Mesenchymal stem cell (in vitro differentiated cells and primary cell): Measurements from ENCODE around the gene HSPBP1.

ENCODE experiments used
- DNase-seq: peaks from one replicate; pipeline ENCODE4 v3.0.0-alpha.2; 2013
- H2AFZ ChIP-seq: one replicate; pipeline ENCODE4 v1.6.1; 2013; ENCODE audit warnings: low read depth, mild to moderate bottlenecking, control low read depth, inconsistent platforms, low read length, moderate library complexity
- H2AK5ac ChIP-seq: 2 replicates; pipeline ENCODE4 v1.6.1; 2013; ENCODE audit warnings: low read length, moderate library complexity, mild to moderate bottlenecking, inconsistent platforms; ENCODE audit not compliant: severe bottlenecking
- H2BK120ac ChIP-seq: one replicate; pipeline ENCODE4 v1.6.1; 2013; ENCODE audit warnings: low read depth, mild to moderate bottlenecking, inconsistent platforms, low read length, moderate library complexity
- H2BK12ac ChIP-seq, 2 experiments: one replicate each; pipeline ENCODE4 v1.6.1; 2013; ENCODE audit warnings: inconsistent platforms in 2 of 2, low read length in 2 of 2, mild to moderate bottlenecking in 2 of 2, moderate library complexity in 2 of 2, control low read depth in 1 of 2
- H2BK15ac ChIP-seq: one replicate; pipeline ENCODE4 v1.6.1; 2013; ENCODE audit warnings: mild to moderate bottlenecking, low read depth, inconsistent platforms; ENCODE audit not compliant: poor library complexity, severe bottlenecking
- H2BK5ac ChIP-seq: 2 replicates; pipeline ENCODE4 v1.6.1; 2013; ENCODE audit warnings: low read depth, mild to moderate bottlenecking, low read length, control low read depth, inconsistent platforms; ENCODE audit not compliant: poor library complexity, severe bottlenecking
- H3K14ac ChIP-seq, 2 experiments: one replicate each; pipeline ENCODE4 v1.6.1; 2013; ENCODE audit warnings: inconsistent platforms in 2 of 2, low read length in 2 of 2, control low read depth in 1 of 2, mild to moderate bottlenecking in 1 of 2, moderate library complexity in 1 of 2
- H3K18ac ChIP-seq, 2 experiments: one replicate each; pipeline ENCODE4 v1.6.1; 2013; ENCODE audit warnings: inconsistent platforms in 2 of 2, low read length in 2 of 2, control low read depth in 1 of 2, low read depth in 1 of 2, mild to moderate bottlenecking in 1 of 2
- H3K23ac ChIP-seq, 2 experiments: one replicate each; pipeline ENCODE4 v1.6.1; 2013; ENCODE audit warnings: inconsistent platforms in 2 of 2, low read length in 2 of 2, mild to moderate bottlenecking in 2 of 2, moderate library complexity in 2 of 2, control low read depth in 1 of 2
- H3K27ac ChIP-seq: 2 replicates; pipeline ENCODE4 v1.5.1; 2013; ENCODE audit warnings: mild to moderate bottlenecking, moderate library complexity, low read length, control low read depth, inconsistent platforms; ENCODE audit not compliant: poor library complexity, severe bottlenecking
- H3K27me3 ChIP-seq, 2 experiments: 2 replicates each; pipeline versions ENCODE4 v1.6.1 to v1.7.0; 2013; ENCODE audit warnings: low read length in 2 of 2, mild to moderate bottlenecking in 2 of 2, moderate library complexity in 2 of 2, control low read depth in 1 of 2, inconsistent platforms in 1 of 2; ENCODE audit not compliant: control insufficient read depth in 1 of 2, insufficient read depth in 1 of 2
- H3K36me3 ChIP-seq, 2 experiments: 2 replicates each; pipeline versions ENCODE4 v1.6.1 to v1.7.0; 2013; ENCODE audit warnings: low read length in 2 of 2, control low read depth in 1 of 2, inconsistent platforms in 1 of 2, low read depth in 1 of 2, mild to moderate bottlenecking in 1 of 2; ENCODE audit not compliant: insufficient read depth in 2 of 2, control insufficient read depth in 1 of 2
- H3K4ac ChIP-seq, 2 experiments: one replicate each; pipeline ENCODE4 v1.6.1; 2013; ENCODE audit warnings: inconsistent platforms in 2 of 2, low read length in 2 of 2, mild to moderate bottlenecking in 2 of 2, moderate library complexity in 2 of 2, control low read depth in 1 of 2, low read depth in 1 of 2
- H3K4me1 ChIP-seq: 2 replicates; pipeline ENCODE4 v1.6.1; 2013; ENCODE audit warnings: low read depth, low read length, control low read depth; ENCODE audit not compliant: control insufficient read depth, insufficient read depth
- H3K4me2 ChIP-seq: 2 replicates; pipeline ENCODE4 v1.6.1; 2013; ENCODE audit warnings: low read length, mild to moderate bottlenecking, inconsistent platforms; ENCODE audit not compliant: poor library complexity, severe bottlenecking
- H3K4me3 ChIP-seq, 2 experiments: 2 replicates each; pipeline versions ENCODE4 v1.5.1 to v1.7.0; 2013; ENCODE audit warnings: low read length in 2 of 2, mild to moderate bottlenecking in 2 of 2, control low read depth in 1 of 2, low read depth in 1 of 2; ENCODE audit not compliant: insufficient read depth in 1 of 2
- H3K79me1 ChIP-seq: replicated peaks from 2 replicates; pipeline ENCODE4 v1.6.1; 2013; ENCODE audit warnings: mild to moderate bottlenecking, control low read depth, low read length, inconsistent platforms; ENCODE audit not compliant: poor library complexity, severe bottlenecking
- H3K9ac ChIP-seq: 2 replicates; pipeline ENCODE4 v1.7.0; 2013; ENCODE audit warnings: mild to moderate bottlenecking, low read length, moderate library complexity
- H3K9me3 ChIP-seq: 2 replicates; pipeline ENCODE4 v1.7.0; 2013; ENCODE audit warnings: mild to moderate bottlenecking, low read length; ENCODE audit not compliant: control insufficient read depth
- H4K8ac ChIP-seq: one replicate; pipeline ENCODE4 v1.6.1; 2013; ENCODE audit warnings: inconsistent platforms, mild to moderate bottlenecking, low read length, moderate library complexity
- H4K91ac ChIP-seq: one replicate; pipeline ENCODE4 v1.6.1; 2013; ENCODE audit warnings: mild to moderate bottlenecking, low read length, inconsistent platforms
- WGBS: methylation state at CpG from one replicate; pipeline ENCODE4 v1.1.7; 2013; ENCODE audit warnings: mixed read lengths; 5-methylcytosine and 5-hydroxymethylcytosine counted together

HSPBP1 gene

DNA sequence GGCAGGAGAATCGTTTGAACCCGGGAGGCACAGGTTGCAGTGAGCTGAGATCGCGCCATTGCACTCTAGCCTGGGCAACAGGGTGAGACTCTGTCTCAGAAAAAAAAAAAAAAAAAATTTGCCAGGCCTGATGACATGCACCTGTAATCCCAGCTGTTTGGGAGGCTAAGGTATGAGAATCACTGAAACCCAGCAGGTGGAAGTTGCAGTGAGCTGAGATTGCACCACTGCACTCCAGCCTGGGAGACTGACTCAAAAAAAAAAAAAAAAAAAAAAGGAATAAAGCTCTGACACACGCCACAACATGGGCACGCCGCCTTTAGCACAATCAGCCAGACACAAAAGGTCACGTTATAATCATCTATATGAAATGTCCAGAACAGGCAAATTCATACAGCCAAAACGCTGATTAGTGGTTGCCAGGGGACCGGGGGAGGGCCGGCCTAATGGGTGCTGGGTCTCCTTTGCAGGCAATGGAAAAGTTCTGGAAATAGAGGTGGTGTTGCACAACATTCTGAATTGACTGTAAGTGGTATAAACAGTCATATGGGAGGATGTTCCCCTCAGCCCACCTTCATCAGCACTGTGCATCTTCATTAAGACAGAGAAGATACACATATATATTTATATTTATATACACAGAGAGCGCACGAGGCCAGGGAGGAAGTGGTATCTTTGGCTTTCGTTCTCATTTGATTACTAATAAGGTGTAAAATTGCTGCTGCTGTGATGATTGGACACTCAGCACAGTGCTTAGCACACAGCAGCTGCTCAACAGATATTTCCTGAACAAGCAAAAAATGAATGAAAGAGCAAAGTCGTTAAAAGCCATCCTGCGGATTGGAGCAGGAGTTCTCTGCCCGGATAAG is 3.8 kb downstream of the HSPBP1 start:
- Histone ChIP-seq H3K14ac (no peak overlapping the region), H3K27me3 (no peaks in the 10 kb centered on the region), H3K18ac (no peak overlapping the region), H2BK120ac (no peak overlapping the region), H3K4me2 (no peak overlapping the region), H3K27ac (no peak overlapping the region), H3K36me3 (peaks cover 44 to 47% of the 10 kb centered on the region in 2 experiments), H2AFZ (no peak overlapping the region), H2BK12ac (no peak overlapping the region), H3K4me1 (peaks cover 12% of the 10 kb centered on the region), H3K9ac (no peak overlapping the region), H3K9me3 (no peaks in the 10 kb centered on the region), H2BK5ac (no peak overlapping the region), H3K23ac (no peak overlapping the region), H3K4me3 (no peak overlapping the region), H2BK15ac (no peak overlapping the region), H3K79me1 (peaks cover 27% of the 10 kb centered on the region), H3K4ac (no peak overlapping the region), H2AK5ac (no peak overlapping the region), H4K91ac (no peak overlapping the region), H4K8ac (no peak overlapping the region)
- no peak for DNase-seq
- 96% methylated on average over 17 of the region's 17 CpGs for WGBS

GRCh38 chr19:55273978-55274707 is 5.8 kb downstream of the HSPBP1 start:
- Histone ChIP-seq H3K4me3 (no peak overlapping the region), H2AFZ (no peak overlapping the region), H2BK120ac (no peak overlapping the region), H3K27me3 (no peaks in the 10 kb centered on the region), H3K14ac (no peak overlapping the region), H4K91ac (no peak overlapping the region), H3K36me3 (peaks cover 47 to 59% of the 10 kb centered on the region in 2 experiments), H3K27ac (no peak overlapping the region), H2BK12ac (no peak overlapping the region), H3K4me2 (no peak overlapping the region), H3K9me3 (no peaks in the 10 kb centered on the region), H2AK5ac (no peak overlapping the region), H3K18ac (no peak overlapping the region), H3K79me1 (peaks cover 35% of the 10 kb centered on the region), H3K4ac (no peak overlapping the region), H4K8ac (no peak overlapping the region), H2BK5ac (no peak overlapping the region), H3K4me1 (peaks cover 3% of the 10 kb centered on the region), H3K9ac (no peak overlapping the region), H2BK15ac (no peak overlapping the region), H3K23ac (no peak overlapping the region)
- 96% methylated on average over 33 of the region's 36 CpGs for WGBS
- DNase-seq, result no peak

DNA sequence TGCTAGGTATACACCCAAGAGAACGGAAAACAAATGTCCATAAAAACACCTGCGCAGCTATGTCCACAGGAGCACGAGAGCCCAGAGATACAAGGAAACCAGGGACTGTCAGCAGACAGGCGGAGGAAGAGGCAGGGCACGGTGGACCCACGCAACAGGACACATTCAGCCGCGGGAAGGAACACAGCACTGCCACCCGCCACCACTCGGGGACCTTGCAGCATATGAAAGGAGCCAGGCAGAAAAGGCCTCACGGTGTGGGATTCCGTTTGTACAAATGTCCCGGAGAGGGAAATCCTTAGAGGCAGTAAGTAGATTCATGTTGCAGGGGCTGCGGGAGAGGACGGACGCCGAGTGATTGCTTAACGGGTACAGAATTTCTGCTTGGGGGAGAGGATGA is 7.8 kb downstream of the HSPBP1 start:
- DNase-seq, result no peak
- Histone ChIP-seq H2BK5ac (no peak overlapping the region), H3K9ac (no peak overlapping the region), H3K23ac (no peak overlapping the region), H4K91ac (no peak overlapping the region), H3K4me2 (no peak overlapping the region), H4K8ac (no peak overlapping the region), H2AFZ (no peak overlapping the region), H3K27ac (no peak overlapping the region), H3K4me1 (peaks cover 2% of the 10 kb centered on the region), H3K18ac (no peak overlapping the region), H3K36me3 (peaks cover 43 to 55% of the 10 kb centered on the region in 2 experiments), H3K4me3 (no peak overlapping the region), H3K4ac (no peak overlapping the region), H3K79me1 (peaks cover 37% of the 10 kb centered on the region), H3K27me3 (no peaks in the 10 kb centered on the region), H2AK5ac (no peak overlapping the region), H2BK120ac (no peak overlapping the region), H2BK15ac (no peak overlapping the region), H2BK12ac (no peak overlapping the region), H3K14ac (no peak overlapping the region), H3K9me3 (no peaks in the 10 kb centered on the region)
- 95% methylated on average over 18 of the region's 18 CpGs for WGBS

DNA sequence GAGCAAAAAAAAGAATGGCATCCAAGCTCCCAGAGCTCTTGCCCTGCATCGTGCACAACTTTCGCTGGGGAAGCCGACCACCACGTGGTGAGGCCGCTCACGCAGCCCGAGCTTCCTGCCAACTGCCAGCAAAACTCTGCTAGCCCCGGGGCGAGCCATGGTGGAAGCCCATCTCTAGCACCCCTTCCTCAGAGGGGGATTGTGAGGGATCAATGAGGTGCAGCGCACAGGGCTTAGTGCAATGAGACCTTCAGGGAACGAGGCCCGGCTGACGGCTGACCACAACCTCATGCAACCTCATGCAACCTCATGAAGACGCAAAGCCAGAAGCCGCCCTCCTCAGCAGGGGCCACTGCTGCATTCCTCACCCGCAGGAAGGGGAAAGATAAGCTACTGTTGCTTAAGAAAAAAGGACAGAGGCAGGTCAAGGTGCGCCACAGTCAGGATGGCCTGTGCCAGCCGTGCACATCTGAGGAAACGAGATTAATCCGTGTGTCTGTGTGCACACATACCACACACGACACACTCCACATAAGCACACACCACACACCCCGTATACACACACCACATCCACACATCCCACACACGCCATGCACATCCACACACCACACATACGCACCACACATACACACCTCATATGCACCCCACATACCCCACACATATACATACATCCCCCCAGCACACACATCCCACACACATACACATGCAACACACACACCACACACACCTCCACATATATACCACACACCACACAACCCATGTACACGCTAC is 9.6 kb downstream of the HSPBP1 start:
- no peak for DNase-seq
- Histone ChIP-seq H3K27ac (no peak overlapping the region), H3K14ac (no peak overlapping the region), H3K36me3 (peaks cover 30 to 56% of the 10 kb centered on the region in 2 experiments), H3K27me3 (no peaks in the 10 kb centered on the region), H4K8ac (no peak overlapping the region), H3K79me1 (peaks cover 38% of the 10 kb centered on the region), H2BK12ac (no peak overlapping the region), H3K4me2 (no peak overlapping the region), H3K9me3 (no peaks in the 10 kb centered on the region), H3K4me1 (peaks cover 2% of the 10 kb centered on the region), H3K4me3 (no peak overlapping the region), H2AK5ac (no peak overlapping the region), H4K91ac (no peak overlapping the region), H3K9ac (no peak overlapping the region), H2BK15ac (no peak overlapping the region), H3K18ac (no peak overlapping the region), H2AFZ (no peak overlapping the region), H2BK5ac (no peak overlapping the region), H3K23ac (no peak overlapping the region), H2BK120ac (no peak overlapping the region), H3K4ac (no peak overlapping the region)
- WGBS, result 90% methylated on average over 25 of the region's 25 CpGs
